ENCODE data around the gene CCDC73.
"Not testable (repeated sequence)": the region's sequence is repeated elsewhere in the genome, so short reads cannot be mapped to it uniquely, and the experiment has no call there.

The CCDC73 gene

DNA sequence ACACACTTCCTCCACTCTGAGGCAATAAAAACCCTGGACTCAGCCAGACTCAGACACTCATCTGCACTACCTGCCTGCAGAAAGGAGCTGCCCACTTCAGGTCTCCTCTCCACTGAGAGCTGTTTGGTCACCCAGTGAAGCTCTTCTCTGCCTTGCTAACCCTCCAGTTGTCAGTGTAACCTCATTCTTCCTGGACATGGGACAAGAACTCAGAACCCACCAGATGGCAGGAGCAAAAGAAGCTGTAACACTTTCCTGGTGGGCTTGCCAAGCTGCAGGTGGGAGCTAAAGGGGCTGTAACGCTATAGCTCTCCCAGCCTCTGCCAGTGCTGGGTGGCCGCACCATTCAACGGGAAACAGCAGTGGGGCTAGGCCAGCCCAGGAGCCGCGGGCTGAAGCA is 89.7 kb downstream of the CCDC73 start:
- no peak overlapping the region for H3K4me3 Mint-ChIP-seq
- H3K9me3 Mint-ChIP-seq, result no peaks in the 10 kb centered on the region
- no peaks in the 10 kb centered on the region for H3K36me3 Mint-ChIP-seq
- H3K4me1 Mint-ChIP-seq, result no peaks in the 10 kb centered on the region
- H3K27ac Mint-ChIP-seq, result no peak overlapping the region
- DNase-seq (ENCODE audit: low spot score in 2 of 2) (no peak), ATAC-seq (peak; percentile 31)

DNA sequence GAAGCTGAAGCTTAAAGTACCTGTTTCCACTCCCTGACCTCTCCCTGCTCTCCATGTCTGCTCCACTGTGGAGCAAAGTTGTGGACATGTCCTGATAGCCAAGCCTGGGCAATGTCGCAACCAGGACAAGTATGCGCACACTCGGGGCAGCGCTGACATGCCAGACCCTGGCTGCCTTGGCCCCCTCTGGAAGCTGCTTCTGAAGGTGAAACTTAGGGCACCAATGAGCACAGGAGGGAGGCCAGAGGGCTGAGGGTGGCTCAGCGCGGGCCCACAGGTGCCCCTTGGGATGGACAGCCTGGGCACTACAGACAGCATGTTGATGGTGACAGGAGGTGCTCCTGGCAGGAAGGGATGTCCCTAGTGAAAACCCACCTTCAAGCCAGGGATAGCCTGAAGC is 90.2 kb downstream of the CCDC73 start:
- no peak overlapping the region for H3K27ac Mint-ChIP-seq
- no peak overlapping the region for H3K4me3 Mint-ChIP-seq
- DNase-seq (ENCODE audit: low spot score in 2 of 2), result no peak
- ATAC-seq, result peak; percentile 28
- H3K4me1 Mint-ChIP-seq, result no peaks in the 10 kb centered on the region
- H3K36me3 Mint-ChIP-seq, result no peaks in the 10 kb centered on the region
- no peaks in the 10 kb centered on the region for H3K9me3 Mint-ChIP-seq

DNA sequence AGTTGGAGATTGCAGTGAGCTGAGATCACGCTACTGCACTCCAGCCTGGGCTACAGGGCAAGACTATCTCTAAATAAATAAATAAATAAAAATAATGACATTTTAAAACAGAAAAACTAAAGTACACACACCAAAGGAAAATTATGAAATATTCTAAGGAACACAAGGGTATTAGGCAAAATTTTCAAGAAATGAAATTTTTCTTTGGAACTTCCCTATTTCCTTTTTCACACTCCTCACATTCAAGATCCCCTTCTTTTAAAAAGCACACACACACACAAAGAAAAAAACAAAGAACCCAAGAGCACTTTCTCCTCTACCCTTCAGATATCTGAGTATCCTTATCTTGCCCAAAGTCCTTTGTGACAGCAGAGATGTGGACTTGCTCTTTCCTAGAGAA is 92.8 kb downstream of the CCDC73 start:
- Mint-ChIP-seq H3K4me1 (no peaks in the 10 kb centered on the region), H3K27ac (no peak overlapping the region), H3K4me3 (no peak overlapping the region), H3K36me3 (no peaks in the 10 kb centered on the region), H3K9me3 (no peaks in the 10 kb centered on the region)
- no peak for ATAC-seq
- DNase-seq (ENCODE audit: low spot score in 2 of 2), result no peak

DNA sequence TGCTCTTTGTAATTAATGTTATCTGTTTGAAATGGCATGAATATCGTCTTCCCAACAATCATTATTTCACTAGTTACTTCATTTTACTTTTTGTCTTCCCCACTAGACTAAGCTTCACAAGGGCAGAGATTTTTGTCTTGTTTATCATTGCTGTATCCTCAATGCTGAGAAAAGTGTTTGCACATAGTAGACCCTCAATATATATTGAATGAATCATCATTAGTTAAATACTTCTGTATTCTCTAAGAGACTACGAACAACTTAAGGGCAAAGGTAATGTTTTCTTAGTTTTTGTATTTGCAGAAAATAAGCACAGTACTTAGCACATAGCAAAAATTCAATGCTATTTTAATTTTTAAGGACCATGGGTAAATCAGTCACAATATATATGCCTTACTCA is 95.9 kb downstream of the CCDC73 start:
- no peak for ATAC-seq
- no peak overlapping the region for H3K27ac Mint-ChIP-seq
- H3K36me3 Mint-ChIP-seq, result no peaks in the 10 kb centered on the region
- H3K4me1 Mint-ChIP-seq, result no peaks in the 10 kb centered on the region
- H3K9me3 Mint-ChIP-seq, result no peaks in the 10 kb centered on the region
- no peak for DNase-seq (ENCODE audit: low spot score in 2 of 2)
- no peak overlapping the region for H3K4me3 Mint-ChIP-seq

DNA sequence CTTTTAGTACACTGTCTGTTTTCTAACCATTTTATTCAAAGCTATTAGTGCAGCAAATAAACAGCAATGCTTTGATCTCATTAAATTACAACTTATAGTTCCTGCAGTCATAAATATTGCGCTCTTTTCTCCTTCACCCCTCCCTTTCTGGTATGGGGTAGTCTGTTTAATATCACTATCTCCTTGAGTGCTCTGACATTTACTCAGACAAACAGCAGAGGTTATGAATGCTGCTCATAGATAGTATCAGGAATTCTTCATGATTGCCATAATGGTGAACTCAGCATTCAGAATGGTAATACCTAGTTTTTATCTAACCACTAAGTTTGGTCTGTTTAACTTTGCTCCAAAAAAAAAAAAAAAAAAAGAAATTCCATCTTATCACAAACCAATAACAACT is 123.4 kb downstream of the CCDC73 start:
- Mint-ChIP-seq H3K27ac (no peak overlapping the region), H3K4me3 (no peak overlapping the region), H3K36me3 (no peaks in the 10 kb centered on the region), H3K4me1 (no peaks in the 10 kb centered on the region), H3K9me3 (peaks cover 3% of the 10 kb centered on the region)
- ATAC-seq (no peak), DNase-seq (ENCODE audit: low spot score in 2 of 2) (no peak)

DNA sequence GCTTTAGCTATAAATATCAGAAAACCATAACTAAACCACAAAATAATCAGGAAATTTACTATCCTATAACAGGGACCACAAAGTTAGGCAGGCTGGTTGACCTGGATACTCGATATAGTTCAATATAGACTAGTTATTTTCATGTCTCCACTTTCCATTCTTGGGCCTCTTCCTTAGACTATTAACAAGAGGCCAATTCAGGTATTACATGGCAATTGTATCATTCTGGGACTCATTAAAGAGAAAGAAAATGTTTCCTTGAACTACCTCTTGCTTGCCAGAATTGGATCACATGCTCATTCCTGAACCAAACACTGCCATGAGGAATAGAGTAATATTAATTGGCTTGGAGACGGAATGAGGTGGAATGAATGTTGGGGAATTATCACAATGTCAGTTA is 134.8 kb downstream of the CCDC73 start:
- no peaks in the 10 kb centered on the region for H3K4me1 Mint-ChIP-seq

DNA sequence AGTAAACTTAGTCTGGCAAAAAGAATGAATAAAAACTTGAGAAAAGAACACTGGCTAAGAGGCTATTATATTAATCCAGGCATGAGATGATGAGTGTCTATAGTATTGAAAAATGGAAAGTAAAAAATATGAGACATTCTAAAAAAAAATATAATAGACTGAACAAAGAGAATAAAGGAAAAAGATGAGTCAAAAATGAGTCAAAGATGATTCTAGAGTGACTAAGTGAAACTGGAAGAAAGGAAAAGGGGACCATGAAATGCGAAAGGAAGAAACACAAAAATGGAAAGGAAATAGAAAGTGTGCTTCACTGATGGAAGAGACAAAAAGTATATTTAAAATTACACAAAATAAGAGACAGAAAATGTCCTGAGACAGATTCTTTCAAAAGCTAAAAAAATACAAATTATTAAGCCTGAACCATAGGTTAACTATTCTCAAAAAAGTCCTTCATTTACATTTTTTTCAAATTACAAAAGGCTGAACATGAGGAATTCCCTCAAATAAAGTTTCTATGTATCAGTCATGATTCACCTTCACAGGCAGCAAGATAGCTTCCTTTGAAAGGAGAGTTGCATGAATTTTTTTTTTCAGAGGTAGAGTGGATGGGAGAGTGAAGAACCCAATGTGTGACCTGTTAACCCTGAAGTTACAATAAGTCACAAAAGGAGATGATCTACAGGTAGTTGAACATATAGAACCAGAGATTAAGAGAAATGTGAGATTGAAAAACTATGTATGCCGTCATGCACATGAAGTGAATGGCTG is 135.6 kb downstream of the CCDC73 start:
- Mint-ChIP-seq H3K36me3 (no peaks in the 10 kb centered on the region), H3K4me3 (no peak overlapping the region), H3K4me1 (no peaks in the 10 kb centered on the region), H3K27ac (no peak overlapping the region), H3K9me3 (no peaks in the 10 kb centered on the region)
- DNase-seq (ENCODE audit: low spot score in 2 of 2) (no peak), ATAC-seq (no peak)

More for the DNA sequence above, 134.8 kb downstream of the CCDC73 start:
- no peak for DNase-seq (ENCODE audit: low spot score in 2 of 2)
- no peak overlapping the region for H3K4me3 Mint-ChIP-seq
- H3K36me3 Mint-ChIP-seq, result no peaks in the 10 kb centered on the region
- H3K9me3 Mint-ChIP-seq, result no peaks in the 10 kb centered on the region
- ATAC-seq, result no peak
- no peak overlapping the region for H3K27ac Mint-ChIP-seq

DNA sequence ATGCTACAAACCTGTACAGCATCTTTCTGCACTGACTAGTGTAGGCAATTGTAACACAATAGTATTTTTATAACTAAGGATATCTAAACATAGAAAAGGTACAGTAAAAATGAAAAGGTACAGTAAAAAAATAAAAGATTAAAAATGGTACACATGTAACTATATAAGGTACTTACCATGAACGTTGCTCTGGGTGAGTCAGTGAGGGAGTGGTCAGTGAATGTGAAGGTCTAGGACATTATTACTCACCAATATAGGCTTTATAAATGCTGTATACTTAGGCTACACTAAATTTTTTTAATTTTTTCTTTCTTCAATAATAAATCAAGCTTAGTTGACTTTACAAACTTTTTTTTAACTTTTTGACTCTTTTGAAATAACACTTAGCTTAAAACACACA is 150.9 kb downstream of the CCDC73 start:
- no peaks in the 10 kb centered on the region for H3K36me3 Mint-ChIP-seq
- DNase-seq (ENCODE audit: low spot score in 2 of 2) (no peak), ATAC-seq (no peak)
- no peaks in the 10 kb centered on the region for H3K4me1 Mint-ChIP-seq
- no peaks in the 10 kb centered on the region for H3K9me3 Mint-ChIP-seq
- H3K27ac Mint-ChIP-seq, result no peak overlapping the region
- H3K4me3 Mint-ChIP-seq, result no peak overlapping the region

DNA sequence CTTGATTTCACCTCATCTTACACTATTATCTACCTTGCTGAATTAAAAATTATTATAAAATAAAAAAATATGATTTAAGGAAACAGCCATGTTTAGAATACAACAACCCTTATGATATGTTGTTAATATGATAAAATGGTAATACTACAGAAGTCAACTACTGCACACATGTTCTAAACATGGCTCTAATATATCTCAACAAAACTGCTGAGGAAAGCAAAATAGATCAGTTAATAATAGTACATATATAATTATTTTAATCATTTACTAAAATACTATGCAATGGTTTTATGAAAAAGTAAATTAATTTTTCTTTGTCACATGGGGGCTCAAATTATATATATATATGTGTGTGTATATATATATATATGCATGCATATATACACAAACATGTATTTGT is 153.1 kb downstream of the CCDC73 start:
- H3K27ac Mint-ChIP-seq, result no peak overlapping the region
- no peak for ATAC-seq
- no peak overlapping the region for H3K4me3 Mint-ChIP-seq
- H3K9me3 Mint-ChIP-seq, result no peaks in the 10 kb centered on the region
- no peaks in the 10 kb centered on the region for H3K4me1 Mint-ChIP-seq
- no peaks in the 10 kb centered on the region for H3K36me3 Mint-ChIP-seq
- DNase-seq (ENCODE audit: low spot score in 2 of 2), result no peak

DNA sequence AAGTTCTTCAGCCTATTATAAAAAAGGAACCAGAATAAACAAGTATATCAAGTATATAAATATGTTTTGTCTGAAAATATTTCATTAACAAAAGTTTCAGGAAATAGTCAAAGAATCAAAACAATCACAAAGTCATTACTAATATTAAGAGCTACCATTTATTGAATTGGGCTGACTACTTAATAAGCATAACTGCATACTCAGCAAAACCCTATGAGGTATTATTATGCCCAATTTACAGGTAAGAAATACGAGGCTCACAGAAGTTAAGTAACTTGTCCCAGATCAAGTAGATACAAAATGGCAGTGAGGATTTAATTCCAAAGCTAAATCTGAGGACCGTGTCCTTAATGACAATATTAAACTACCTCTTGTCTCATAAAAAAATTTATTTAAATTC is 158.6 kb downstream of the CCDC73 start:
- DNase-seq (ENCODE audit: low spot score in 2 of 2) (no peak), ATAC-seq (no peak)
- Mint-ChIP-seq H3K27ac (no peak overlapping the region), H3K4me3 (no peak overlapping the region), H3K4me1 (no peaks in the 10 kb centered on the region), H3K9me3 (no peaks in the 10 kb centered on the region), H3K36me3 (no peaks in the 10 kb centered on the region)

DNA sequence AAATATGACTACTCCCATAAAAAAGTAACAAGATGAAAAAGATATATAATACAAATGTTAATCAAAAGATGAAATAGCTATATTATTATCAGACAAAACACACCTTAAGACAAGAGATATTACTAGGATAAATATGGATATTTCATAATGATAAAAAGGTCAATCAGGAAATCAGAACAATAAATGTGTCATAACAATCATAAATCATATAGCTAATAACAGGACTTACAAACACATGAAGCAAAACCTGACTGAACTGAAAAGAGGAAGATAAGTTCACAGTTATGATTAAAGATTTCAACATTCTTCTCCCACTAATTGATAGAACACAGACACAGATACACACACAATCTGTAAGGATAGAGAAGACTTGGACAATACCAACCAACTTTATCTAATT is 163.6 kb downstream of the CCDC73 start:
- Mint-ChIP-seq H3K27ac (no peak overlapping the region), H3K4me3 (no peak overlapping the region), H3K4me1 (no peaks in the 10 kb centered on the region), H3K9me3 (no peaks in the 10 kb centered on the region), H3K36me3 (no peaks in the 10 kb centered on the region)
- ATAC-seq (no peak), DNase-seq (ENCODE audit: low spot score in 2 of 2) (no peak)

DNA sequence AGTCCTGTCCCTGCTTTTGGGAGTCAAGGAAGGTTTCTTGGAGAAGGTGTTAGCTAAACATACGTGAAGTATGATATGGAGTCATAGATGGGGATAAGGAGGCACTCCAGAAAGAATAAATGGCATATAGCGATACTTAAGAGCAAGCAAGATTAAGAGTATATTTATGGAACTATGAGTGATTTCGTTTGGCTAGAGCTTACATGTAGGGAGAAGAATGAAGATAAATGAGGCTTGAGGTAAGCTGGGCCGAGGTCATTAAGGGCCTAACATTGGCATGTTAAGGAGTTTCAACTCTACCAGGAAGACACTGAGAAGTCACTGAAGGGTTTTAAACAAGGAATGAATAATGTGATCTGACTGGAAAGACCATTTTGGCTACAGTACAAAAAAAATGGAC is 177.6 kb downstream of the CCDC73 start:
- no peak for ATAC-seq
- no peaks in the 10 kb centered on the region for H3K36me3 Mint-ChIP-seq
- no peak for DNase-seq (ENCODE audit: low spot score in 2 of 2)
- no peaks in the 10 kb centered on the region for H3K9me3 Mint-ChIP-seq
- H3K27ac Mint-ChIP-seq, result no peak overlapping the region
- no peak overlapping the region for H3K4me3 Mint-ChIP-seq
- no peaks in the 10 kb centered on the region for H3K4me1 Mint-ChIP-seq

DNA sequence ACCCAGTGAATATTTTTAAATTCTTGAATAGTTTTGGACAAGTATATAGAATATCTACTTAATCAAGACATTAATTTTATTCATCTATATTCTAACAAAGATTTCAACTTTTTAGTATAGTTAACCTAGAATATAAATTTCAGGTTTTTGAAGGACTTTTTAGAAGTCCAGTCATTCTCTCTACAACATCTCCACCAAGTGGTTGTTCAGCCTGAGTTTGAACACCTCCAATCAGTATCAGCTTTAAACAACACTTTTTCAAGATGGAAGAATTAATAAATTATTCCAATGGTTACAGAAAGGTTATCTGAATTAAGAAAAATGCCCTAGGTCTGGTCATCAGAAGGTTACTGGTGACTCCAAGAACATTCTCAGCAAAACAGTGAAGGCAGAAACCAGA is 179.0 kb downstream of the CCDC73 start:
- Mint-ChIP-seq H3K4me1 (no peaks in the 10 kb centered on the region), H3K9me3 (no peaks in the 10 kb centered on the region), H3K4me3 (no peak overlapping the region), H3K27ac (no peak overlapping the region), H3K36me3 (no peaks in the 10 kb centered on the region)
- DNase-seq (ENCODE audit: low spot score in 2 of 2) (no peak), ATAC-seq (no peak)

DNA sequence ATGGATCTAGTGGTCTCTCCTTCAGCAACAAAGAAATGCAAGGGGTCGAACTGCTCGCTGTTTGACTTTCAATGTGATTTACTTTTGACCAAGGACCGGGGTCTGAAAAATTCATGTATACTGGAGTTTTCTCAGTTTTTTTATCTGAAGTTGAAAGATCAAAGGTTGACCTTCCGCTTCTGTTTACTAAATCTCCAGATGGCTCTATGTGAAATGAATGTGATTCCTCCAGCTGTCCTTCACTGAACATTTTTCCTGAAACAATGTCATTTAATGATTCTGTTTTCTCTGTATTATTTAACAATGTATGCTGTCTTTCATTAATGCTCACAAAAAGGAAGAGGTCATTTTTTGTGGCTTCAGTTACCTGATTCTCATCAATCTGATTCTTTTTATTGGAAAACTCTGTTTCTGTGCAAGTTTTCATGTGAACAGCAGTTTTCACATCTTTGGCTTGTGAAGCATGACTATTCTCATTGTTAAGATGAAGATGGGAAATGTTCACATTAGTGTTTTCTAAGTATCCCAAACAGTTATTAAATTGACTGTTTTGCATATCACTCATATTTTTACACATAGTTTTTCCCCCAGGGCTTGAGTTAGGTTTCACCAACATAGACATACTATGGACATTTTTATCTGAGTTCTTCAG is 180.8 kb downstream of the CCDC73 start:
- Mint-ChIP-seq H3K27ac (no peak overlapping the region), H3K36me3 (no peaks in the 10 kb centered on the region), H3K4me1 (no peaks in the 10 kb centered on the region), H3K4me3 (no peak overlapping the region), H3K9me3 (peaks cover 3% of the 10 kb centered on the region)
- DNase-seq (ENCODE audit: low spot score in 2 of 2) (no peak), ATAC-seq (no peak)

DNA sequence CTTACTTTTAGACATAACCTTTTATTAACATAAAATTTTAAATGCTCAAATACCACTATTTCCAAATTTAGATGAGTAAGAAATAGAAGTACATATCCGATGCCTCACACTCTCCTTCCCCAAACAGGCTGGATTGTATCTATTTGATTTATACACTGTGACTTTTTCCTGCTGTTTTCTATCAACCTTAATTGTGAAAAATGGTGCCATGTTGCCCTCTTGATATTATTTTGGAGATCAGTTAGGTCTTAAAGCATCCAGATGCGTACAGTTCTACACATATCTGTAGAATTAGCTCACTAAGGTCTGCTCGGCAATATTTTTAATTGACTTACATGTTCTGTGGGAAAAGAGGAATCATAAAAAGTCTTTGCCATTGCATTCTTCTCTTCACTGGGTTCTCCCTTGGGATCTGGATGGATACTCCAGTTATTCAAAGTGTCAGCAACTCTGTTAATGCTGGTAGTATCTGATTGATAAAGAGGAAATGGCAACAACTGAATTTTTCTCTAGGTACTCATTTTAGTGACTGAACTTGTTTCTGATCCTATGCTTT is 183.6 kb downstream of the CCDC73 start:
- no peak overlapping the region for H3K27ac Mint-ChIP-seq
- no peak overlapping the region for H3K4me3 Mint-ChIP-seq
- ATAC-seq (no peak), DNase-seq (ENCODE audit: low spot score in 2 of 2) (no peak)
- peaks cover 13% of the 10 kb centered on the region for H3K36me3 Mint-ChIP-seq
- H3K4me1 Mint-ChIP-seq, result no peaks in the 10 kb centered on the region
- peaks cover 3% of the 10 kb centered on the region for H3K9me3 Mint-ChIP-seq

DNA sequence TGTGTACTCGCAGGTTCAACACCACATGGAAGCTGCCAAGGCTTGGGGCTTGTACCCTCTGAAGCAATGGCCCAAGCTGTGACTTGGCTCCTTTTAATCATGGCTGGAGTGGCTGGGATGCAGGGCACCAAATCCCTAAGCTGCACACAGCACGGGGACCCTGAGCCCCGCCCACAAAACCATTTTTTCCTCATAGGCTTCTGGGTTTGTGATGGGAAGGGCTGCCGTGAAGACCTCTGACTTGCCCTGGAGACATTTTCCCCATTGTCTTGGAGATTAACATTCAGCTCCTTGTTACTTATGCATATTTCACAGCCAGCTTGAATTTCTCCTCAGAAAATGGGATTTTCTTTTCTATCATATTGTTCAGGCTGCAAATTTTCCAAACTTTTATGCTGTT is 185.6 kb downstream of the CCDC73 start:
- not testable (repeated sequence) for H3K4me1 Mint-ChIP-seq; H3K4me3 Mint-ChIP-seq; H3K9me3 Mint-ChIP-seq; DNase-seq (ENCODE audit: low spot score in 2 of 2); H3K27ac Mint-ChIP-seq; ATAC-seq
- H3K36me3 Mint-ChIP-seq, result peaks cover 34% of the 10 kb centered on the region

Data from stimulated activated effector memory CD8-positive, alpha-beta T cell treated with anti-CD3 and anti-CD28 coated beads, Interleukin-12 subunit alpha, Interleukin-12 subunit beta, amount 100 ng/mL, for 72 hours (primary cell).